HG02759 (cell line): ENCODE data around the gene ATP1B3.
"Not testable (repeated sequence)": the region's sequence is repeated elsewhere in the genome, so short reads cannot be mapped to it uniquely, and the experiment has no call there.

Source experiments
- ATAC-seq: cut with Tn5 transposase; IDR thresholded peaks from one replicate; pipeline ENCODE4 v1.9.1; 2021; ENCODE audit warnings: mild to moderate bottlenecking, moderate library complexity; ENCODE audit not compliant: unreplicated experiment

The ATP1B3 gene

DNA sequence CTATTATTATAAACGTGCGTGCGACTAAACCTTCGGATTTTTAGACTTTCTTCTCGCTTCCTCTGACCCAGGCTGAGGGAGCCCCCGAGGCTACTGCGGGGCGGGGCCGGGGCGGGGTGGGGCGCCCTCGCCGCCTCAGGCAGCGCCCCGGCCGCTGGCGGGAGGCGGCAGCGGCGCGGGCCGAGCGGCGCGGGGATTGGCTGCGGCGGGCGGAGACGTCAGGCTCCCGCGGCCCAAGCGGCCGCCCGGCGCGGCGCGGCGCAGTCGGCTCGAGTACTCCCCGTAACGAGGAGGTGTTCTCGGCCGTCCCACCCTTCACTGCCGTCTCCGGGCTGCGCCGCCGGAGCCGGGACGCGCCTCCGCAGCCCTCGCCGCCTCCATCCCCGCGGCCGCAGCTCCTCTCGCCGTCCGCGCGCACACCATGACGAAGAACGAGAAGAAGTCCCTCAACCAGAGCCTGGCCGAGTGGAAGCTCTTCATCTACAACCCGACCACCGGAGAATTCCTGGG is at the start of gene ATP1B3:
Gene ATP1B3, plus strand, starts transcription at position 263 of the 510 bp plus-strand sequence. Its CDS starts 159 bp downstream, at position 422.
- ATAC-seq: peak; percentile 81

DNA sequence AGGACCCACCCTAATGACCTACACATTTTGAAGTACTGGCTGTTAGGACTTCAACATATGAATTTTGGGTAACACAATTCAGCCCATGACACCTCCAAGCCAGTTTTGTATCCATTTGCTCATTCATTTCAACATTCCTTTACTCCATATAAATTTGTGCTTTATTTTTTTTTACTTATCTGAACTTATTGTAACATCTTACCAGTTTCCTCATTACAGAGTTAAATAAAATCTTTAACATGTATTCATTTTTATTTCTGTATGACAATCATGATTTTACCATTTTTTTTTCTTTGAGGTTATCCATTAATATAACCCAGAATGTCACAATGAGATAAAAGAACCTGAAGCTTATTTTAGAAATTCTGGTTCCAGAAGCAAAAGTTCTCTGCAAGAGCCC is 48.0 kb upstream of the ATP1B3 start:
- no peak for ATAC-seq

- no peak for ATAC-seq
These were observed 47.6 kb upstream of the ATP1B3 start for GRCh38 chr3:141828890-141829289.

GRCh38 chr3:141830508-141830907 is 45.9 kb upstream of the ATP1B3 start:
- ATAC-seq: no peak

DNA sequence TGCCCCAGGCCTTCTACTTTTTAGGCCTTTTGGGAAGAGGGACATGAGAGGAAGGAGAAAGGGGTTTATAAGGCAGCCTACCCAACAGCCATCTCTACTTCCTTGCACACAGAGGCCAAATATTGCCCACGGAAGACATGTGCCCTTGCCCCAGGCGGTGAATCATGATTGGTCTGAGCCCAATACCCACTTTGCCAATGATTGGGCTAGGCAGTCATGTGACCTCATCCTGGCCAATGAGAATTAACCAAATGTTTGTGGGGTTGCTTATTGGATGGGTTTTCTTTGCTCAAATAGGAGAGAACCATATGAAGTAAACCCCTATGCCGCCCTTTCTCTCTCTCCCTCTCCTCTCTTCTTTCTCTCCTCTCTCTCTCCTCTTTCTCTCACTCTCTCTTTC is 42.2 kb upstream of the ATP1B3 start:
- no peak for ATAC-seq

DNA sequence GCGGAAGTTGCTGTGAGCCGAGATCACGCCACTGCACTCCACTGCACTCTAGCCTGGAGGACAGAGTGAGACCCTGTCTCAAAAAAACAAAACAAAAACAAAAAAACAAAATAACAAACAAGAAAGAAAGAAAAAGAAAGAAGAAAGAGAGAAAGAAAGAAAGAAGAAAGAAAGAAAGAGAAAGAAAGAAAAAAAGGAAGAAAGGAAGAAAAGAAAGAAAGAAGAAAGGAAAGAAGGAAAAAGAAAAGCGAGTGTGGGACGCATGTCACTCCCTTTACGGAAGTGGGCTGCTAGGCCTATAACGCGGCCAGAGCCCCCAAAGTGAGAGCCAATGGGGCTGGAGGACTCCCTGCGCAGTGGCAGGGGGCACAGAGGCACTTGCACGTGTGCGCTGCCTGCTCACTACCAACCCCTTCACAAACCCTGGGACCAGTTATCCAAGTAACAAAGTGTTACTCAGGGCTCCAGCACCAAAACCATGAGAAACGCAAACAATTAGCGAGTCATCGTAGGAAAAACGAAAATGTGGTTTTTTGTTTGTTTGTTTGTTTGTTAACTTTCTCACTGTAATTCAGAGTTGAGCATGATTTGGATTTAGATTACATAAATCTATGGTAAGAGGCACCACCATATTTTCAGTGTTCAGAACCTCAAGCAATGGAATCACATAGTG is 40.8 kb upstream of the ATP1B3 start:
- ATAC-seq: no peak

DNA sequence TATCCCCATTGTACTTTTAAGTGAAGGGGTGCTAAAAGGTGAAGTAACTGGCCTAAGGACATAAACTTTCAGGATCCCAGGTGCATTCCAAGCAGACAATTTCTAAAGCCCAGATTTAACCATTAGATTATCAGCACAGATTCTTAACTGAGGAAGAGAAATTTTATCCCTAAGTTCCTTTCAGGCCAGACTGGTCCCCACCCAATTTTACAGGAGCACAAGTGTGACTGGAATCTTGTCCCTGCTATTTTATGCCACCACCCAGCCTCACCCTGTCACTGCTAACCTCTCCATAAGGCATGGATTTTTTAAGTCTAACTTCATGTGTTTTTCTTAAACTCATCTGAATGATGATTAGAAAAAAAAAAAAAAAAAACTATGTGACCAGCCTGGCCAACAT is 37.1 kb upstream of the ATP1B3 start:
- no peak for ATAC-seq

DNA sequence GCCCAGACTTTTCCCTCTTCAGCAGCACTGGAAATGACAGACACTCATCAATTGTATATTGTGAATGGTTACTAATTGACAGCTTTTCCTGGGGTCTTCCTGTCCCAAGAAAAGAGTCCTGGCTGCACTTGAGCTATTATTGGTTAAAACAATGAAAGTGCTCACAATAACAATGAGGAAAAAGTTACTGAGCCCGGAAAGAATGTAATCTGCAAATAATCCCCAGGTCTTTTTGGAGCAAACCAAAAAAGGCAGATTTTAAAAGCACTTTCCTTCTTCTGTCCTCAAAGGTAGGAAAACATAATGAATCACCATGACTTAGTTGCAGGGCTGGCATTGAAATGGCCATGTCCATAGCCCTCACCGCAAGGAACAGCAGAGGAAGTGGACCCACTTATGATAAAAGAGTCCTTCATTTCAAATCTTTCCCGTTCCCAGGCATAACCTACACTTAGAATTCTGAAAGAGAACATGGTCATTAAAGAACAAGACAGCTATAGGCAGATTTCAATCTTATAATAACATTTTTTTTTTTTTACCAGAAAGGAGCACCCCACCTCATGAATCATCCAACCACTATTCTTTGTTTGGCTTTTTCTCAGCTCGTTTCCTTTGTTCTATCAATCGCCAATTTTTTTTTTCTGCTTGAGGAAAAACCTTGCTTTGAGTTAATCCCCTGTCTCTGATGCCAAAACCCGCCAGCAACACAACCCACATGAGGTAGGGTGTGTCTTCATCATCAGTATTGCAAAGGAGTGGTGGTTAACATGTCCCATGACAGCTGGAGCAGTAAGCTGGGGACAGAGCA is 35.5 kb upstream of the ATP1B3 start:
- no peak for ATAC-seq

DNA sequence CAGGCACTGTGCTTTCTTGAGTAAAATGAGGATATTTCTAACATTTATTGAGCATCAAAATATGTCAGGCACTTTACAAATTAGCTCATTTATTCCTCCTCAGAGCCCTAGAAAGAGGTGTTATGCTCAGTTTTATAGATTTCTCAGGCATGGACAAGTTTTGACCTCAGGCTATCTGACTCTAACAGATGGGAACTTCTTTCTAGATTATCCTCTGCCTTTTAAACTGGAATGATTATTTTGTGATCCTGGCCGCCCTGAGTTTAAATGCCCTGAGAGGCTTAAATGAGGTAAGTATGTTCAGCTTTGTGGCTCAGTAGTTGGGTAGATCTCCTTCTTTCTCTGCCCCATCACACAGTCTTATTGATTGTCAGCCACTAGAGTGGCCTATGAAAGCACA is 32.3 kb upstream of the ATP1B3 start:
- ATAC-seq: no peak

DNA sequence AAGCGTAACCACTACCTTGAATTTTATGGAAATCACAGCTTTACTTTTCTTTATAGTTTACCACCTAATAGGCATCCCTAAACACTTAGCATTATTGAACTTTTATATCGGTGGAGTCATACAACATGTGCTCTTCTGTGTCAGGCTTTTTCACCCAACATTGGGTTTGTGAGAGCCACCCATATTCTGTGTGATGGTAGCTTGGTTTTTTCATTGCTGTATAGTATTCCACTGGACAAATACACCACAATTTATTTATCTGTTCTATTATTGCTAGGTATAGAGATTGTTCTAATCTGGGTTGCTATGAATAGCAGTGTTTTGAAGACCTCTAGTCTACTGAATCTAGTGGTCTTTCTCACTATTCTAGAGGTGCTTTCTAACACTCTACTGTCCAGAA is 31.6 kb upstream of the ATP1B3 start:
- no peak for ATAC-seq

- ATAC-seq: no peak
These were observed 30.9 kb upstream of the ATP1B3 start for GRCh38 chr3:141845407-141846049.

DNA sequence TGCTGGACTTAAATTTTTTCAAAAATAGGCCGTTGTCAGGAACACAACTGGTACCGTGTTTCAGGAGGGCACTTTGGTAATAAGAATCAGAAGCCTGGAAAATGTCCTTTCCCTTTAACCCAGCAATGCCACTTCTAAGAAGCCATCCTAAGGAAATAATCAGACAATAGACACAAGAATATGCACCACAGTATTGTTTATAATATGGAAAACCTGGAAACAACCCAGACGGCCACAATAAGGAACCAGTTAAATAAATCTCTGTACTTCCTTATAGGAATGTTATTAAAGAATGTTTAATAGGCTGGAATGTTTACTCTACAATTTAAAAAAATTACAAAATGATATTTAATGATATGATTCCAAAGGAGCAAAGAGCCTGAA is 30.4 kb upstream of the ATP1B3 start:
- ATAC-seq: no peak

- not testable (repeated sequence) for ATAC-seq
These were observed 28.2 kb upstream of the ATP1B3 start for GRCh38 chr3:141848159-141848748.

DNA sequence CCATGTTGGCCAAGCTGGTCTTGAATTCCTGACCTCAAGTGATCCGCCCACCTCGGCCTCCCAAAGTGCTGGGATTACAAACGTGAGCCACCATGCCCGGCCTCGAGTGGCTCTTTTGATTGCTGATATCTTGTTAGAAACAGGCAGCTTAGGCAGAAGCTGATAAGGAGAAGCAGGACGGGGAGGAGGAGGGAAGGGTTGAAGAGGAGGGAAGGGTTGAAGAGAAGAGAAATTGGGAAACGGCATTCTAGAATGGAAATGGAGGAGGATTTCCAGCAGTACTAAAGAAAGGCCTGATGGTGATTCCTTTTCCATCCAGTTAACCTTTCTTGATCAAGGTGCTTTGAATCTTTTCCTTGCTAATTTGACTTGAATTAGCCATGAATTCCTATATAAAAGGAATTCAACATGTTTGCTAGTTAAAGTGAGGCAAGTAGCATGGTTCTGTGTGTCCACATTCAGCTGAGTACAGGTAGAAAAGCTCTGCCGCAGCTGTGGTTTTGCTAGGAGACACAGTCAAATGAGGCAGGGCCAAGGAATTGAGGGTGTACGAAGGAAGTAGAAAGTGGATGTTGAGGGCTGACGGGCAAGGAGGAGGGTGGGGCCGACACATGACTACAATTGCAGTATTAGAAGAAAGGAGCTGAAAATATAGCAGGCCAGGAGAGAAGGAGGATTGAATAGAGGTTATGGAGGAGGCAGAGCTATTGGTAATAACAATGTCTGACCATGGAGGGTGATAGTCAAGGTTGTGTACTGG is 27.2 kb upstream of the ATP1B3 start:
- no peak for ATAC-seq

DNA sequence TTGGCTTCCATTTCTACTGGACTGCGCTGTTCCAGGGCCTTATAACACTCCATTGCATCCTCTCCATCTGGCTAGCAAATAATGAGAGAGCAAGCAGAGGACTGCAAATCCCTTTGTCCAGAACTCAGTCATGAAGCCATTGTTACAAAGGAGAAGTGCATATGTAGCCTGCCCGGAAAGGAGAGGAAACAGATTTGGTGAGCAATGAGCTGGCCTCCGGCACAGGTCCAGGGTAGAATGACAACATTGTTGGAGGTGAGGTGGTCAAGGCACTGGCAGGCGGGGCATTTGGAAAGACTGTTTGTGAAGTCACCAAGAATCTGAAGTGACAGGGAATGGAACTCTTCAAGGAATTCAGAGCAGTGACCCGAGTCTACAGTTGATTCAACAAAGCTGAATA is 25.0 kb upstream of the ATP1B3 start:
- no peak for ATAC-seq

DNA sequence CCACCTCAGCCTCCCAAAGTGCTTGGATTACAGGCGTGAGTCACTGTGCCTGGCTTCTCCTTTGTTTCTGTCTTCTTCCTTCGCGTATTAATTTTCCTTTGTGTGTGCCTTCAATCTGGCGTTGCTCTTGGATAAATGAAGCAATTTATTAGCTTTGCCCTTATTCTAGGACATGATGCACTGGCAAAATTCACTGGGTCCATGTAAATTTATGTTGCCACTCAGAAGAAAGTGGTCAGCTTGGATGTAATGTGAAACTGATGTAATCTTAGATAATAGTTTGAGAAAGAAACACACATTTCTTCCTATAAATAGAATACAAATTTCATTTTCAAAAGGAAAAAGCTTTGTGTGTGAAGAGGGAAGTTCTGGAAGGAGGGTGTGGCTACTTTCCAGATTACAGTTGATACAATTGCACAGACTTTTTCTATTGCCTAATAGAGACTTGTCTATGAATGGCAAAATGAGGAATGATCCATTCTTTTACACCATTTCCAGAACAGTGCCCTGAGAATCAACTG is 23.3 kb upstream of the ATP1B3 start:
- ATAC-seq: no peak

DNA sequence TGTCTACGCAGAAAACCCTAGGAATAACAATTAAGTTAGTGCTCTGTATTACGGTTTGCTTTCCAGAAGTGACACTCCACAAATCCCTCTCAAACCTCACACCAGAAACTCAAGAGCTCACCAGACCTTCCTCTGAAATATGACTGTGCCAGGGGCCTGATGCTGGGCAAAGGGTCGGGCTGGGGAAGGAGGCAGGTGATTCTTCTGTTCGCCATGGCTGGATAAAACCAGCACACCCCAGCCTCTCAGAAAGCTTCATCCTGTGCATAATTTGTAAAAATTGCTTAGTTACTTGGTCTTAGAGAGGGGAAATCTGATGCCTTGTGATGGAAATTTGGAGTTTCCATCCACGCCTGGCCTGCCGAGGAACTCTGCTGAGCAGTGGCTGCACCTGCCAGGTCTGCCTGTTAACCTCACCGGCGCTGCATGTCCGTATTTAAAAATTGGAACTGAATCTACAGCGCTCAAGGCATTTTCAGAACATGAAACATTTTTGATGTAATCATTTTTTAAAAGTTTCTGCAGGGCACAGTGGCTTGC is 22.7 kb upstream of the ATP1B3 start:
- no peak for ATAC-seq

- ATAC-seq: no peak
These were observed 21.8 kb upstream of the ATP1B3 start for GRCh38 chr3:141854599-141854998.

GRCh38 chr3:141858312-141858711 is 18.1 kb upstream of the ATP1B3 start:
- ATAC-seq: no peak

DNA sequence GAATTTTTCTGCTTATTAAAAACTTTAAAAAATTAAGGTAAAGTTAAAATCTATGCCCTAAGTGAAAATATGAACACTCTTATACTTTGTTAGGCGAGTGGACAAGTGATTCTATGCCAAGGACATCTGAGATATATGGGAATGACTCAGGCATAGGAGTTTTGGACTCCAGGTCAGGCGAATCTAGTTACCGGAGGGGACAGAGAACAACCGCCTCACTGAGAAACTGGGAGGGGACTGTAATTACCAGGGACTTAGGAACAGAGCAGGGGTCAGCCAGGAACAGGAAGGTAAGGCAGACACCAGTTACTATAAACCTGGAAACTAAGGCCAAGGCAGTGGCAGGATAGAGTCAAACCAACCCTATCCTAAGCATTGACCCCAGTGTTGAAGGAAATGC is 16.8 kb upstream of the ATP1B3 start:
- no peak for ATAC-seq
